Activated CD8-positive, alpha-beta memory T cell treated with anti-CD3 and anti-CD28 coated beads for 24 hours (primary cell): ENCODE results near the gene CAPN7.

Experiments used
- DNase-seq: peaks from one replicate; pipeline ENCODE4 v3.0.0-alpha.2; 2020

The CAPN7 gene

DNA sequence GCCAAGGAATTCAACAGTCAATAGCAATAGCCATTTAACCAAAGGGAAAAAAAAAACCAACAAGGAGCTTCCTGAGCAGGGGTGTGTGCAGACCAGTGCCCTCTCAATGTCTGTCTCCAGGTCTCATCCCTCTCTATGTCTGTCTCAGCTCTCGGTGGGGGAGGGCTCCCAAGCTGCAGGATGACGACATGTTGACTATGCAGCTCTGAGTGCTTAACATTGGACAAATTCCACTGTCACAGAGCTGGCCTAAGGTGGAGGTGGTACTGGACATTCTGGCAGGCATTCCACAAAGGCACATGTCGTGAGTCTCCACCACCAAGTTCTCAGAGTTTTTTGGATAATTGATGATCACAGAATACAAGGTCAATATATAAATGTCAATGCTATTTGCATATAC is 2.0 kb upstream of the CAPN7 start:
- DNase-seq, result no peak

DNA sequence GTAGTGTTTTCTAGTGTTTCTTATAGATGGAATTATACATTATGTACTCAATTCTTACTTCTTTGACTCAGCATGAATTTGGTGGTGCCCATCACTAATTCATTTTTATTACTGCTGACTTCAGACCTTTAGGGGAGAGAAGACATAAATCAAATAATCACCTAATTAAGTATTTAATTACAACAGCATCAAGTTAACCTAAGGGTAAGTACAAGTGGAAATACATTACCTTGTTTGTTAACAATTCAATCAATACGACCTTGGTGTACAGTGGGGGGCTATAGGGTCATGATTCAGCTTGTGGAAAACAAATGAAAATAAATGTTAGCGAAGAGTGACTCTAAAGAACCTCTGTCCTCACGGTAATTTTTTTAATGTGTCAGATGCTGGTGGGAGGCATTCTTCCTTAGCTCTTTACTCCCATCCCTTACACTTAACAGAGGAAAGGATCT is 538 bp upstream of the CAPN7 start:
- no peak for DNase-seq

DNA sequence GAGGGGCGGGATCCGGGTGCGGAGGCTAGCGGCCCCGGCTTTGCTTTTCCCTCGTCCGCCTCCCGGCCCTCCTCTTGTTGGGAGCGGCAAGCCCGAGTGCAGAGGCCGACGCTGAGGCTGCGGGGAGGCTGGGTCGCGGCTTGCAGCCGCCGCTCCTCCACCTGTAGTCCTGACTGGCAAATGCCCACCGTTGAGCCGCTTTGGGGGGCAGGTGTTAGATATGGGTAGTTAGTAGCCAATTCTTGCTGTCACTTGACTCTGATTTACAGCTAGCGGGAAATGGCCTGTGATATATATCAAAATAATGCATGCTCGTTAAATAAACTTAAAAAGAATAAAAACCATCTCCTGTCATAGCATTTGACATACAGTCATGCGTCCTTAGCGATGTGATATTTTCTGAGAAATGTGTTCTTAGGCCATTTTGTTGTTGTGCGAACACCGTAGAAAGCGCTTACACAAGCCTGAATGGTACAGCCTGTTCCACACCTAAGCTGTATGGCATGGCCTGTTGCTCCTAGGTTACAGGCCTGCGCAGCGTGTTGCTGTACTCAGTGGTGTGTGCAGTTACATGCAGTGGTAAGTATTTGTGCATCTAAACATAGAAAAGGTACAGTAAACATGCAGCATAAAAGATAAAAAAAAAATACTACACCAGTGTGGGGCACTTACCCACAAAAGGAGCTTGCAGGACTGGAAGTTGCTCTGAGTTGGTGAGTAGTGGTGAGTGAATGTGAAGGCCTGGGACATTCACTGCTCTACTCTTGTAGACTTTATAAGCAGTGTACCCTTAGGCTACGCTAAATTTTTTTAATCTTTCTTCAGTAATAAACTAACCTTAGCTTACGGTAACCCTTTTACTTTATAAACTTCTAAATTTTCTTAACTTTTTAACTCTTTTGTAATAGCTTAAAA is 873 bp downstream of the CAPN7 start:
- DNase-seq, result peak; percentile 66

DNA sequence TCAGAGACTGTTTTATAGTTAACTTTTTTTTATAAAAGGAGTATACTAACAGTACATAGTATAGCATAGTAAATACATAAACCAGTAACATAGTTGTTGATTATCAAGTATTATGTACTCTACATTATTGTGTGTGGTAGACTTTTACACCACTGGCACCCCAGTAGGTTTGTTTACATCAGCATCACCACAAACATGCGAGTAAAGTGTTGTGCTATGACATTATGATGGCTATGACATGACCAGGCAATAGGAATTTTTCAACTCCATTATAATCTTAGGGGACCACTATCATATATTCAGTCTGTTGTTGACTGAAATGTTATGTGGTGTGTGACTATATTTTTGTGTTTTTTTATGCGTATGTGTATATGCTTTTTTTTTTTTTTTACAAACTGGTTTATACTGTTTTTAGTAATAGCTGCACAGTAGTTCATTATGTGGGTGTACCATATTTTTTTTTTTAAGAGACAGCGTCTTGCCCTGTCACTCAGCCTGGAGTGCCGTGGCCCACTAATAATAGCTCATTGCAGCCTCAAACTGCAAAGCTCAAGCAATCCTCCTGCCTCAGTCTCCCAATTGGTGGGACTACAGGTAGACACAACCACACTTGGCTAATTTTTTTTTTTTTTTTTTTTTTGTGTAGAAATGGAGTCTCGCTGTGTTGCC is 1.9 kb downstream of the CAPN7 start:
- no peak for DNase-seq

DNA sequence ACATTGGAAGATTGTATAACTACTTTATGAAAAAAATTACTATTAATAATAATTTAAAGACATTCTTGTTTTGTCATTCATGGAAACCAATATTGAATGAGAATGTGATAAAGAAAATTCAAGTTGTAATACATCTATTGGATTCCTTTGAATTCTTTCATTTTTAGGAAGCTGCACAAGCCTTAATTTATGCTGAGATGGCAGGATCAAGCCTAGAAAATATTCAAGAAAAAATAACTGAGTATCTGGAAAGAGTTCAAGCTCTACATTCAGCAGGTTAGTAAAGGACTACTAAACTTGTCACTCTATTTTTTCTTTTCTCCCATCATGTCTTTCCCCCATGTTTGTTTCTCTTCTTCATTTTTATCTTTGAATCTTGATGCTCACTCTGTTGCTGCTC is 5.9 kb downstream of the CAPN7 start:
- no peak for DNase-seq

DNA sequence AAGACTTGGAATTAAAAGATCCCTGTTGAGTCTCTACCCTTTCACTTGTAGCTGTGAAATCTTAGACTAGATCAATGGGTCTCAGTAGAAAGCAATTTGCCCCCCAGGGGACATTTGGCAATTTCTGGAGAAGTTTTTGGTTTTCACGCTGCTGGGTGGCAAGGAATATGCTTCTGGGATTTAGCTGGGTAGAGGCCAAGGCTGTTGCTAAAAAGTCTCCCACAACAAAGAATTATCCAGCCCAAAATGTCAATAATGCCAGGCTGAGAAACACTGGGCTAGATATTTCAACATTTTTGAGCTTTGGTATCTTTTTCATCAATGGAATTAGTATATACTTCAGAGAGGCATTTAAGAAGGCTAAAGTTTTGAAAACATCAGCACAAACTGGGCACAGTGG is 8.7 kb downstream of the CAPN7 start:
- no peak for DNase-seq

DNA sequence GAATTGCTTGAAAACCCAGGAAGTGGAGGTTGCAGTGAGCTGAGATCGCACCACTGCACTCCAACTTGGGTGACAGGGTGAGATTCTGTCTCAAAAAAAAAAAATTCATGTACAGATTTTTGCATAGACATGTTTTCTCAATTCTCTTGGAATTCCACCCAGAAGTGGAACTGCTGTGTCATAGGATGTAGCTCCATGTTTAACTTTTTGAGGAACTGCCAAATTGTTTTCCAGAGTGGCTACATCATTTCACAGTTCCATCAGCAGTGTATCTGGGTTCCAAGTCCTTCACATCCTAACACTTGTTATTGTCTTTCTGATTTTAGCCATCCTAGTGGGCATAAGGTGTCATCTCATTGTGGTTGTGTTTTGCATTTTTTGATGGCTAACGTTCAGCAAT is 9.9 kb downstream of the CAPN7 start:
- no peak for DNase-seq

DNA sequence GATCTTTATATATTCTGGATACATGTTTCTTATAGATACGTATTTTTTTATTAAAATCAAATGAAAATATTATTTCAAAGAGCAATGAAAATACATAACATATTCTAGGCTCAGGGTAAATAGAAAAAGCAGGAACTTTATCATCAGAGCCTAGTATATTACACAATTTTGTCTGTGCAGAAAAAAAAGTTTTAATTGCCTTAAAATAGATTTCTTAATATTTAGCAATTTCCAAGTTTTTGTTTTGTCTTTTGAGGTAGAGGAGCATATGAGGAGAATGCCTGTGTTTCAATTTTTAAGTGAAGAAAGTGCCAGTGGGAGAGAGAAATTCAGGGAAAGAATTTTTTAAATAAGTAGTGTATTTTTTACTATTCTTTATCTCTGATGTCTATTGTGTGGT is 10.5 kb downstream of the CAPN7 start:
- DNase-seq, result no peak

DNA sequence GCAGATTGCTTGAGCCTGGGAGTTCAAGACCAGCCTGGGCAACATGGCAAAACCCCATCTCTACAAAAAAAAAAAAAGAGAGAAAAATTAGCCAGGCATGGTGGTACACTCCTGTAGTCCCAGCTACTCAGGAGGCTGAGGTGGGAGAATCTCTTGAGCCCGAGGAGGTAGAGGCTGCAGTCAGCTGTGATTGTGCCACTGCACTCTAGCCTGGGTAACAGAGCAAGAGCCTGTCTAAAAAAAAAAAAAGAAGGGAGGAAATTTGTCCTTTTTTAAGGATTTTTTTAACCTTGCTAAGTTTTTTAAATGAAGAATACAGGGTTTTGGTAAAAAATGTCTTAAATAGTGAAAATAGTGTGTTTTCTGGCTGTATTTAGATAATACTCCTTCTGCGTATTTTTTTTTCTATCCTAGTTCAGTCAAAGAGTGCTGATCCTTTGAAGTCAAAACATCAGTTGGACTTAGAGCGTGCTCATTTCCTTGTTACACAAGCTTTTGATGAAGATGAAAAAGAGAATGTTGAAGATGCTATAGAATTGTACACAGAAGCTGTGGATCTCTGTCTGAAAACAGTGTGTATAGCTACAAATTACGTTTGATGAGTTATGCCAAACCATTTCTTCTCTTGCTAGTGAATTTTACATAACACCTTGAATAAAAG is 11.1 kb downstream of the CAPN7 start:
- no peak for DNase-seq

DNA sequence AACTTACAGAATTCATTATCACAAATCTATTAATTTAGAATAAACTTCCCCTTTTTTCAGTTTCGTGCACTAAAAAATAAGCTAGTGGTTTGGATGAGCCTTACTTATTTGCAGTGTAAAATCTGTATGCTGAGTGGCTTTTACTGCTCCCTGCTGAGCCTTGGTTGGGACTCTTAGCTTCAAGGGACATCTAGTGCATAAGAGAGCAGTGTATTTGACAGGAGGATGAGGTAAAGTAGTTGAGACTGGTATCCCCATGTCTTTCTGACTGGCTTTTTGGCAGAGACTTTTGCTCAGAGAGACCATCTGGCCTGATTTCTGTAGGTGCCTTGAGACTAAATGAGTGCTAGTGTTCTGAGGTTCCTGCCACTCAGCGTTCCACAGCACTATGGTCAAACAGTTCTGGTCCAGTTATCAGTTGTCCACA is 11.8 kb downstream of the CAPN7 start:
- no peak for DNase-seq

DNA sequence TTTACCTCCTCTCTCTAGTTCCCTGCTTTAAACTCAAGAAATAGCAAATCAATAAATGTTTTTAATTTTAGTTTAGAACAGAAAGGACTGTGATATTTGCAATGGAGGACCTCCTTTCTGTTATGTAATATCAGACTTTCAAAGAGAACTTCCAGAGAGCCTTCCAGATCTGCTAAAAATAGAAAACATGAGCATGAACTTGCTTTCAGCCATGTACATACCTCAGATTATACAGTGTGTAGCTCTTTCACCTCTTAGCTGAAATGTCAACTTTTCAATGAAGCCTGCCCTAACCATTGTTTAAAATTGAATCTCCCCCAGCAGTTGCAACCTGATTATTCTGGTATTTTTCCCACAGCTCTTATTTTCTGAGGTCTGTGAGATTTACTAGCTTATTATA is 12.6 kb downstream of the CAPN7 start:
- DNase-seq, result no peak

DNA sequence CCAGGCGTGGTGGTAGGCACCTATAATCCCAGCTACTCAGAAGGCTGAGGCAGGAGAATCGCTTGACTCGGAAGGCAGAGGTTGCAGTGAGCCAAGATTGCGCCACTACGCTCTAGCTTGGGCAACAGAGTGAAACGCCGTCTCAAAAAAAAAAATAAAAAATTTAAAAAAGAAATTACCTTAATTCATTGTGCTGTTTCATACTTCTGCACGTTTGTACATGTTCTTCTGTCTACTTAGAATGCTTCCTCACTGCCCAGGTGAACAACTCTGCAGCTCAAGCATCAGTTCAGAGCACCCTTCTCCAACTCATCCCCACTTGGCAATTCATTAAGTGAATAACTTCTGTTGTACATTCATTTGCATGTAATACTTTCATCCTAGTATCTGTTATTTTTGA is 14.0 kb downstream of the CAPN7 start:
- DNase-seq, result no peak

DNA sequence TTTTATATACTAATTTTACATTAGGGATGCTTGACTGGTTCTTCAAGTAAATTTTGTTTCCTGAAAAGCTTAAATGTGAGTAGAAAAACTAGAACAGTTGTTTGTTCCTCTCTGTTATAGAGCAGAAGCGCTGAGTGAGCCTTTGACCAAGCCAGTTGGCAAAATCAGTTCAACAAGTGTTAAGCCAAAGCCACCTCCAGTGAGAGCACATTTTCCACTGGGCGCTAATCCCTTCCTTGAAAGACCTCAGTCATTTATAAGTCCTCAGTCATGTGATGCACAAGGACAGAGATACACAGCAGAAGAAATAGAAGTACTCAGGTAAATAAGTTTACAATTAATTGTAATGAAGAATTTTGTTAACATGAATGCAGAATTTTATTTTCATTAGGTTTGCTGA is 14.6 kb downstream of the CAPN7 start:
- DNase-seq, result no peak

DNA sequence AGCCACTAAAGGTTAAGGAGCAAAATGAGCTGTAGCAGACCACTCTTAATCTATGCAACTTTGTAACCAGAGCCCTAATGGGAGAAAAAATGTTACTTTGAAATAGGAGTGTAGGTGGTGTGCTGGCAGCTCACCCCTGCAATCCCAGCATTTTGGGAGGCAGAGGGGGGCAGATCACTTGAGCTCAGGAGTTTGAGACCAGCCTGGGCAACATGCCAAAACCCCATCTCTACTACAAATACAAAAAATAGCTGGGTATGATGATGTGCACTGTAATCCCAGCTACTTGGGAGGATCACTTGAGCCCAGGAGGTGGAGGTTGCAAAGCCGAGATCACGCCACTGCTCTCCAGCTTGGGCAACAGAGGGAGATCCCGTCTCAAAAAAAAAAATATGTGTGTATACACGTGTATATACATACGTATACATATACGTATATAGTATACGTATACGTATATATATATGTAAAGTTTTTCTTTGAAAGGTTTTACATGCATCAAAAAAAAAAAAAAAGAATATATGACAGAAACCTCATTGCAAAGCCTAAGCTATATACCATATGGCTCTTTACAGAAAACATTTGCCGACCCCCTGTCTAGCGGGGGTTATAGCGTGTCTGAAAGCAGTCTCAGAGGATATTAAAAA is 15.7 kb downstream of the CAPN7 start:
- DNase-seq, result no peak

DNA sequence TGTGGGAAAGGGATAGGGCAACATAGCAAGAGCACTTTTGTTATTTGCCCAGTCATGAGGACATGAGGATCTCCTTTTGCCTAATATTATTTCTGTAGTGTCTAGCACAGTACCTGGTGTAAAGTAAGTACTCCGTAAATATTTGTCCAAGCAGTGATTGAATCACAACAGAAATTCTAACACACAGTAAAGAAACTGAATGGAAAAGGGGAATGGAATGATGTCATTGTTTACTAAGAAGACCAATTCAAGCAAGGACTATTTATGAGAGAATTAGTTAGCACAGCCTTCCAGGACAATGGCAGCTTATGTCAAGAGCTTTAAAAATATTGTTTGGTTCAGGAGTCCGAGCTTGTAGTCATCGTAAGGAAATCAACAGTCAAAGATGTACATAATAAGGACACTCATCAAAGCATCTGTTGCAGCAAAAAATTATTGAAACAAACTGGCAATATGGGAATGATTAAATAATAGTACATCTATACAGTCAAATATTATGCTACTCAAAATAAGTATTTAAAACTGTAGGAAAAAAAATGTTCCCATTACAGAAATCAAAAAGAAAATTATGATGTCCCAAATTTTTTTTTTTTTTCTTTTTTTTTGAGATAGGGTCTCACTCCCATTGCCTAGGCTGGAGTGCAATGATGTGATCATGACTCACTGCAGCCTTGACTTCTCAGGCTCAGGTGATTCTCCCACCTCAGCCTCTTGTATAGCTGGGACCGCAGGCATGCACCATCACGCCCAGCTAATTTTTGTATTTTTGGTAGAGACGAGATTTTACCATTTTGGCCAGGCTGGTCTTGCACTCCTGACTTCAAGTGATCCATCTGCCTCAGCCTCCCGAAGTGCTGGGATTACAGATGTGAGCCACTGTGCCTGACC is 17.9 kb downstream of the CAPN7 start:
- no peak for DNase-seq

DNA sequence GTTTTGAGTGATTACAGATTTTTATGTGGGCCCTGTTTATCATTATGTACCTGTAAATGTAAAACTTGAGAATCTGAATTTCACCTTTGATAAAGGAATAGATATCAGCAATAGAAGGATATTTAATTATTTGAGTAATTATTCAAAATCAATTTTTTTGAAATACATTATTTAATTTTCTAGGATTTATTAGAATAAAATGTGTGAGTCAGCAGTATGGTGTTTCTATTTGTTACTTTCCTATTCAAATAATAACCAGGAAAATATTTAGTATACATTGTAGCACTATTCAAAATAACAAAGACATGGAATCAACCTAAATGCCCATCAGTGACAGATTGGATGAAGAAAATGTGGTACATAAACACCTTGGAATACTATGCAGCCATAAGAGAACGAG is 22.1 kb downstream of the CAPN7 start:
- no peak for DNase-seq

DNA sequence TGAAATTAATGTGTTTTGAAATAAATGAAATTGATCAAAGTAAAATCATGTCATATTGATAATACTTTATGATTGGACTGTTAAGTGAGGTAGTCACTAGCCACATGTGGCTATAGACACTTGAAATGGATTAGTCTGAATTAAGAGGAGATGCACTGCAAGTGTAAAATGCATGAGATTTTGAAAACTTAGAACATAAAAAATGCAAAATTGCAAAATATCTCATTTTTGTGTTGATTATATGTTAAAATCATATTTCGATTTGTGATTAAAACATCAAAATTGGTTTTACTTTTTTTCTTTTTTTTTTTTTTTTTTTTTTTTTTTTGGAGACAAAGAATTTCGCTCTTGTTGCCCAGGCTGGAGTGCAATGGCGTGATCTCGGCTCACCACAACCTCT is 23.2 kb downstream of the CAPN7 start:
- no peak for DNase-seq

DNA sequence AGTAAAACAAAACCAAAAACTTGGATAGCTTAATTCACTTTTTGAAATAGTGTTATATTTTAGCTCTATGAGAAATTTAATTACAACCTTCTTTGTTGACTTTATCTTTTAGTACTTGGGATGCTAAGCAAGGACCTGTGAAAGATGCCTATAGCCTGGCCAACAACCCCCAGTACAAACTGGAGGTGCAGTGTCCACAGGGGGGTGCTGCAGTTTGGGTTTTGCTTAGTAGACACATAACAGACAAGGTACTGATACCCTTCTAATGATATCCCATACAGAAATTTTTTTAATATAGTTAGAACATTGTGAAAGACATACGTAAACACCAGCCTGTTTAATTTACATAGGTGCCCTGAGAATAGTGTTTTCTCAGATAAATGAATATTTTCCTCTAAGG is 35.3 kb downstream of the CAPN7 start:
- DNase-seq, result no peak

DNA sequence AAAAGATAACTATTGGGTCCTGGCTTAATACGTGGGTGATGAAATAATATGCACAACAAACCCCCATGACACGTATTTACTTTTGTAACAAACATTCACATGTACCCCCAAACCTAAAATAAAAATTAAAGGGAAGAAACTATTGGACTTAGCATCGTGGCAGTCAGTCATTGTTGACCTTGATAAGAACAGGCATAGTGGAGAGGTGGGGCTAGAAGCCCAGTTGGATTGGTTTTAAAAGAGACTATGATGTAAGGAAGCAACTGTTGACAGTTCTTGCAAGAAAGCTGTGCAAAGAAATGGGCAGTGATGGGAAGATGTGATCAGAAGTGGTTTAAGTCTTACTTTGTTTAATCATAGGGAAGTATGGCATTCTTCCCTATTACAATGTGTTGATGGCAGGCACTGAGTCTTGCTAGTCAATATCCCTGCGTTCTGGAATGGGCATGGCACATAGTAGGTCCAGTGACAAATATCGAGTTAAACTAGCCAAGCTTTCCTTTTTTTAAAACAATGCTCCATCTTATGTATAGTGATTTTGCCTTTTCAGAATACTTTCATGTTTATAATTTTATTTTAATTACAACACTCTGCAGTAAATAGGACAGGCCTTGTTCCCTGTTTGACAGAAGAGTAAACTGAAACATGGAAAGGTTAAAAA is 37.9 kb downstream of the CAPN7 start:
- no peak for DNase-seq

DNA sequence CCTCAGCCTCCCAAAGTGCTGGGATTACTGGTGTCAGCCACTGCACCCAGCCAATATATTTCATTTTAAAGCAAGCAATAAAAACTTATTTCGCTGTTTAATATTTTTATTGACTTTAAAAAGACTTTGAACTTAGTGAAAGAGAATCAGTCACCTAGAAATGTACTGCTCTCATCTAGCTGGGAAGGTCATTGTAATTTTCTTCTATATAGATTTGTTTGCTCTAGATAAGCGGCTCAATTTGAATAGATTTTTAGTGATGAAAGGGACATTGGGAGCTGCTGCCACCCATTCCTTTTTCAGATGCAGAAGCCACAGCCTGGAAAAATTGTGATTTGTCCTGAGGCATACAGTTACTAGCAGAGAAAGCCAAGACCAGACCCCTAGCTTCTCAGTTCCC is 40.1 kb downstream of the CAPN7 start:
- DNase-seq, result no peak

DNA sequence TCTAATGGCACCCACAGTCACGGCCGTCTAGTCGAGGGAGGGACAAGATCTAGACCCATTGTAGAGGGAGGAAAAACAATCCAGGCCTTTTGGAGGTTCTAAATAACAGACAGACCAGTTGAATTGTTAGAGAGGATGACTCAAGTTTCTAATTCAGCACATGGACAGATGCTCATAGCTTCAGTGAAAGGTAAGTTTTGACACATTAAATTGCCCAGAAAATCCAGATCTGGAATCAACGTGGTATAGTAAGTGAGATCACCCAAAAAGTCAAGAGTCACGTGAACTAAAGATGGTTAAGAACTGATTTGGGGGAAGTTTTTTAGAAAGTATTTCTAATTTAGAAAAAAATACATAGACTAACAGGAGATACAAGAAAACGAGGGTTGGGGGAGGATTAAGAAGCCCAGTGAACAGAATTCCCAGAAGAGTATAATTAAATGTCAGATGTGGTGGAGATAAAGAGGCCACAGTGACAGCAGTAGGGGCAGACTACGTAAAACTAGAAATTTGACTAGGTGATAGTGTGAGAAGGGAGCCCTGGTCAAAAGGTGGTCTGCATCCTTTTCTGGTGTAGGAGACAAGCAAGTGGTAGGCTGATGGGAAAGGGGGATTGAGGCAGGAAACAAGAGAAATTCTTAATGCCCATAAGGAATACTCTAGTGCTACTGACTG is 47.1 kb downstream of the CAPN7 start:
- DNase-seq, result no peak
